Right lobe of liver (tissue), 4 donors: ENCODE measurements around the gene C5.

Experiments
- POLR2A ChIP-seq: fragments of 450-650 bp; IDR thresholded peaks from one replicate; pipeline ENCODE4 v1.6.1; 2017; ENCODE audit warnings: antibody characterized with exemption, mild to moderate bottlenecking
- TF ChIP-seq, protein P1 (sequence below), 4 donors: fragments of 200-600 bp in 3 of 4; fragments of 450-650 bp in 1 of 4; IDR thresholded peaks; one replicate each; pipeline versions ENCODE4 v1.5.1 to v1.8.0; 2016 to 2022; ENCODE audit warnings: antibody characterized with exemption in 4 of 4, mild to moderate bottlenecking in 2 of 4
- donor health status: DM: no; HTN: no; CAD: no.
- donor health status: DM: no; HTN: no; CAD: no.
- donor health status: DM: no; HTN: yes; CAD: no.

DNA sequence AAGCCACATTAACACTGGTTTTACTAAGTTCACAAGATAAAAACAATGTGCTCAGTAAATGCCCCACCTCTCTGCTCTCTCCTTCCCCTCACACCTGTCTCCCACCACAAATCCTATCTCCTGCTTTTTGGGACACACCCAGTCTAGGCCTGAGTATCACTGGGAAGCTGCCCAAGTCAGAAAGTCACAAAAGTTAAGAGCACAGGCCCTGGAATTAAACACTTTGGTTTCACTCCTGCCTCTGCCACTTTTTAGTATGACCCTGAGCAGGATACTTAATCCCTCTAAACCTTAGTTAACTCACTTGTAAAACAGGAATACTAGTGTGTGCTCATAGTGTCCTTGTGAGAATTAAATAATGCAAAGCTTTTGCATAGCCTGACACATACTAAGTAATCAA is 11.3 kb downstream of the C5 start:
- no peak for TF ChIP-seq POLR2A
- TF ChIP-seq, protein P1, sequence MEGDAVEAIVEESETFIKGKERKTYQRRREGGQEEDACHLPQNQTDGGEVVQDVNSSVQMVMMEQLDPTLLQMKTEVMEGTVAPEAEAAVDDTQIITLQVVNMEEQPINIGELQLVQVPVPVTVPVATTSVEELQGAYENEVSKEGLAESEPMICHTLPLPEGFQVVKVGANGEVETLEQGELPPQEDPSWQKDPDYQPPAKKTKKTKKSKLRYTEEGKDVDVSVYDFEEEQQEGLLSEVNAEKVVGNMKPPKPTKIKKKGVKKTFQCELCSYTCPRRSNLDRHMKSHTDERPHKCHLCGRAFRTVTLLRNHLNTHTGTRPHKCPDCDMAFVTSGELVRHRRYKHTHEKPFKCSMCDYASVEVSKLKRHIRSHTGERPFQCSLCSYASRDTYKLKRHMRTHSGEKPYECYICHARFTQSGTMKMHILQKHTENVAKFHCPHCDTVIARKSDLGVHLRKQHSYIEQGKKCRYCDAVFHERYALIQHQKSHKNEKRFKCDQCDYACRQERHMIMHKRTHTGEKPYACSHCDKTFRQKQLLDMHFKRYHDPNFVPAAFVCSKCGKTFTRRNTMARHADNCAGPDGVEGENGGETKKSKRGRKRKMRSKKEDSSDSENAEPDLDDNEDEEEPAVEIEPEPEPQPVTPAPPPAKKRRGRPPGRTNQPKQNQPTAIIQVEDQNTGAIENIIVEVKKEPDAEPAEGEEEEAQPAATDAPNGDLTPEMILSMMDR (IDR thresholded peaks at IDR 0.05): no peak
